Measurements from ENCODE around the gene ITGA1. TPM values are rescaled to one million over a fixed set of nuclear protein-coding genes. Genes with fewer than 3 reads are reported as not detected.
"Not testable (repeated sequence)": the region's sequence is repeated elsewhere in the genome, so short reads cannot be mapped to it uniquely, and the experiment has no call there.

Gene ITGA1
- polyA plus RNA-seq, 1 donor (not counting 4 experiments of a cell fraction or from before 2014, with no cell fraction given), result 1.4 TPM

- Histone ChIP-seq H3K9me1 (ENCODE audit: control insufficient read depth, extremely low read depth, insufficient read depth, low read length) (no peaks in the 10 kb centered on the region), H3K36me3 (ENCODE audit: control insufficient read depth in 2 of 2, extremely low read depth in 1 of 2, insufficient read depth in 2 of 2, low read length in 2 of 2) (peaks cover 0 to 3% of the 10 kb centered on the region in 2 experiments), H3K4me1 (ENCODE audit: control insufficient read depth, extremely low read depth, insufficient read depth, low read length) (no peaks in the 10 kb centered on the region), H3K27ac (ENCODE audit: control insufficient read depth, insufficient read depth, low read length) (no peak overlapping the region), H3K4me3 (ENCODE audit: control insufficient read depth in 2 of 3, extremely low read depth in 1 of 3, insufficient read depth in 2 of 3, low read depth in 1 of 3, low read length in 3 of 3) (no peak overlapping the region), H3K79me2 (ENCODE audit: control insufficient read depth, insufficient read depth, low read length) (no peaks in the 10 kb centered on the region), H3K9ac (ENCODE audit: control insufficient read depth, extremely low read depth, insufficient read depth, low read length) (no peak overlapping the region), H3K4me2 (ENCODE audit: control insufficient read depth, extremely low read depth, insufficient read depth, low read depth, low read length) (no peak overlapping the region), H2AFZ (ENCODE audit: control insufficient read depth, low read length) (no peak overlapping the region), H4K20me1 (ENCODE audit: control insufficient read depth, extremely low read depth, insufficient read depth, low read length) (no peaks in the 10 kb centered on the region), H3K27me3 (ENCODE audit: control insufficient read depth, extremely low read depth, insufficient read depth, low read length) (no peaks in the 10 kb centered on the region), H3K9me3 (ENCODE audit: control insufficient read depth, low read depth, low read length) (no peaks in the 10 kb centered on the region)
- dilution Hi-C loops (cut with MboI; ENCODE audit: extremely low pct_ligation_motif_present, low sequenced_read_pairs), result no loop called here
- FAIRE-seq, result no peak
- no peak for DNase-seq (ENCODE audit: low read depth, low spot score)
- TF ChIP-seq, protein P1, sequence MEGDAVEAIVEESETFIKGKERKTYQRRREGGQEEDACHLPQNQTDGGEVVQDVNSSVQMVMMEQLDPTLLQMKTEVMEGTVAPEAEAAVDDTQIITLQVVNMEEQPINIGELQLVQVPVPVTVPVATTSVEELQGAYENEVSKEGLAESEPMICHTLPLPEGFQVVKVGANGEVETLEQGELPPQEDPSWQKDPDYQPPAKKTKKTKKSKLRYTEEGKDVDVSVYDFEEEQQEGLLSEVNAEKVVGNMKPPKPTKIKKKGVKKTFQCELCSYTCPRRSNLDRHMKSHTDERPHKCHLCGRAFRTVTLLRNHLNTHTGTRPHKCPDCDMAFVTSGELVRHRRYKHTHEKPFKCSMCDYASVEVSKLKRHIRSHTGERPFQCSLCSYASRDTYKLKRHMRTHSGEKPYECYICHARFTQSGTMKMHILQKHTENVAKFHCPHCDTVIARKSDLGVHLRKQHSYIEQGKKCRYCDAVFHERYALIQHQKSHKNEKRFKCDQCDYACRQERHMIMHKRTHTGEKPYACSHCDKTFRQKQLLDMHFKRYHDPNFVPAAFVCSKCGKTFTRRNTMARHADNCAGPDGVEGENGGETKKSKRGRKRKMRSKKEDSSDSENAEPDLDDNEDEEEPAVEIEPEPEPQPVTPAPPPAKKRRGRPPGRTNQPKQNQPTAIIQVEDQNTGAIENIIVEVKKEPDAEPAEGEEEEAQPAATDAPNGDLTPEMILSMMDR (optimal IDR thresholded peaks at IDR 0.05 in 1 of 3, IDR thresholded peaks at IDR 0.05 in 1 of 3, conservative IDR thresholded peaks at IDR 0.05 in 1 of 3; ENCODE audit: extremely low read depth in 1 of 3, insufficient read depth in 2 of 3, low read length in 3 of 3), result no peak
- TF ChIP-seq EZH2 (IDR thresholded peaks at IDR 0.05; ENCODE audit: low read length), result no peak
Measured at GRCh38 chr5:52864884-52865283, 77.2 kb downstream of the ITGA1 start.

DNA sequence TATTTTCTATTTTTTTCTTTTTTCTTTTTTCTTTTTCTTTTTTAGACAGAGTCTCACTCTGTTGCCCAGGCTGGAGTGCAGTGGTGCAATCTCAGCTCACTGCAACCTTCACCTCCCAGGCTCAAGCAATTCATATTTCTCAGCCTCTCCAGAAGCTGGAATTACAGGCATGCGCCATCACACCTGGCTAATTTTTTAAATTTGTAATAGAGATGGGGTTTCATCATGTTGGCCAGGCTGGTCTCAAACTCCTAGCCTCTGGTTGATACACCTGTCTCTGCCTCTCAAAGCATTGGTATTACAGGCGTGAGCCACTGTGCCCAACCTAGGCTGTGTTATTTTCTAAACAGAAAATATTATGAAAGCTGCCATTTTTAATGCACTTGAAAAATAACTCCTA is 78.3 kb downstream of the ITGA1 start:
- H3K36me3 ChIP-seq (ENCODE audit: control insufficient read depth in 2 of 2, extremely low read depth in 1 of 2, insufficient read depth in 2 of 2, low read length in 2 of 2); H3K9me1 ChIP-seq (ENCODE audit: control insufficient read depth, extremely low read depth, insufficient read depth, low read length); H3K27me3 ChIP-seq (ENCODE audit: control insufficient read depth, extremely low read depth, insufficient read depth, low read length); H3K27ac ChIP-seq (ENCODE audit: control insufficient read depth, insufficient read depth, low read length); dilution Hi-C loops (cut with MboI; ENCODE audit: extremely low pct_ligation_motif_present, low sequenced_read_pairs); H3K9me3 ChIP-seq (ENCODE audit: control insufficient read depth, low read depth, low read length); H3K9ac ChIP-seq (ENCODE audit: control insufficient read depth, extremely low read depth, insufficient read depth, low read length); H4K20me1 ChIP-seq (ENCODE audit: control insufficient read depth, extremely low read depth, insufficient read depth, low read length); H2AFZ ChIP-seq (ENCODE audit: control insufficient read depth, low read length); DNase-seq (ENCODE audit: low read depth, low spot score); H3K79me2 ChIP-seq (ENCODE audit: control insufficient read depth, insufficient read depth, low read length); H3K4me1 ChIP-seq (ENCODE audit: control insufficient read depth, extremely low read depth, insufficient read depth, low read length); H3K4me2 ChIP-seq (ENCODE audit: control insufficient read depth, extremely low read depth, insufficient read depth, low read depth, low read length); FAIRE-seq; H3K4me3 ChIP-seq (ENCODE audit: control insufficient read depth in 2 of 3, extremely low read depth in 1 of 3, insufficient read depth in 2 of 3, low read depth in 1 of 3, low read length in 3 of 3): not testable (repeated sequence)

GRCh38 chr5:52867809-52868208 is 80.1 kb downstream of the ITGA1 start:
- H3K9me1 ChIP-seq (ENCODE audit: control insufficient read depth, extremely low read depth, insufficient read depth, low read length), result no peaks in the 10 kb centered on the region
- H3K27ac ChIP-seq (ENCODE audit: control insufficient read depth, insufficient read depth, low read length), result no peak overlapping the region
- H3K9ac ChIP-seq (ENCODE audit: control insufficient read depth, extremely low read depth, insufficient read depth, low read length), result no peak overlapping the region
- no peak overlapping the region for H3K4me2 ChIP-seq (ENCODE audit: control insufficient read depth, extremely low read depth, insufficient read depth, low read depth, low read length)
- TF ChIP-seq EZH2 (IDR thresholded peaks at IDR 0.05; ENCODE audit: low read length), result no peak
- TF ChIP-seq, protein P1 (optimal IDR thresholded peaks at IDR 0.05 in 1 of 3, IDR thresholded peaks at IDR 0.05 in 1 of 3, conservative IDR thresholded peaks at IDR 0.05 in 1 of 3; ENCODE audit: extremely low read depth in 1 of 3, insufficient read depth in 2 of 3, low read length in 3 of 3), result no peak
- DNase-seq (ENCODE audit: low read depth, low spot score) (no peak), FAIRE-seq (peak; percentile 39)
- H2AFZ ChIP-seq (ENCODE audit: control insufficient read depth, low read length), result no peak overlapping the region
- no peaks in the 10 kb centered on the region for H4K20me1 ChIP-seq (ENCODE audit: control insufficient read depth, extremely low read depth, insufficient read depth, low read length)
- no peak overlapping the region for H3K4me3 ChIP-seq (ENCODE audit: control insufficient read depth in 2 of 3, extremely low read depth in 1 of 3, insufficient read depth in 2 of 3, low read depth in 1 of 3, low read length in 3 of 3)
- no peaks in the 10 kb centered on the region for H3K79me2 ChIP-seq (ENCODE audit: control insufficient read depth, insufficient read depth, low read length)
- H3K36me3 ChIP-seq (ENCODE audit: control insufficient read depth in 2 of 2, extremely low read depth in 1 of 2, insufficient read depth in 2 of 2, low read length in 2 of 2), result peaks cover 0 to 3% of the 10 kb centered on the region in 2 experiments
- H3K9me3 ChIP-seq (ENCODE audit: control insufficient read depth, low read depth, low read length), result no peaks in the 10 kb centered on the region
- H3K27me3 ChIP-seq (ENCODE audit: control insufficient read depth, extremely low read depth, insufficient read depth, low read length), result no peaks in the 10 kb centered on the region
- dilution Hi-C loops (cut with MboI; ENCODE audit: extremely low pct_ligation_motif_present, low sequenced_read_pairs), result no loop called here
- H3K4me1 ChIP-seq (ENCODE audit: control insufficient read depth, extremely low read depth, insufficient read depth, low read length), result peaks cover 7% of the 10 kb centered on the region
